Measurements from ENCODE around the gene CCDC24.

Gene CCDC24

DNA sequence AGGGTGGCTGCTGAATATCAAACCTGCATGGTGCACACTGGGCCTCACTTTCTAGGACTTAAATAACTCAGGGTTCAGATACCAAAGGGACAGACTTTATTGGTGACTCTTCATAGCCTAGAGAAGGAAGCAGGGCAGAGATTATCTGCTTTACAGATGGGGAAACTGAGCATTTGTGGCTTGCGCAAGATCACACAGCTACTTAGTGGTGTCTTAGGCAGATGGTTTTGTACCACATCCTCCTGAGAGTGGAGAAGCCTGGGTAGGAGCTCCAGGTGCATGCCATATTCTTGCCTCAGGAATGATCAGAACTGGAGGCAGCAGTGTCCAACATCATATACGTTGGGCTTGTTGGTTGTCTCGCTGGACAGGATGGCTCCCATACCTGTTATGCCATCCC is 28.4 kb upstream of the CCDC24 start:
- TF ChIP-seq, protein P1, sequence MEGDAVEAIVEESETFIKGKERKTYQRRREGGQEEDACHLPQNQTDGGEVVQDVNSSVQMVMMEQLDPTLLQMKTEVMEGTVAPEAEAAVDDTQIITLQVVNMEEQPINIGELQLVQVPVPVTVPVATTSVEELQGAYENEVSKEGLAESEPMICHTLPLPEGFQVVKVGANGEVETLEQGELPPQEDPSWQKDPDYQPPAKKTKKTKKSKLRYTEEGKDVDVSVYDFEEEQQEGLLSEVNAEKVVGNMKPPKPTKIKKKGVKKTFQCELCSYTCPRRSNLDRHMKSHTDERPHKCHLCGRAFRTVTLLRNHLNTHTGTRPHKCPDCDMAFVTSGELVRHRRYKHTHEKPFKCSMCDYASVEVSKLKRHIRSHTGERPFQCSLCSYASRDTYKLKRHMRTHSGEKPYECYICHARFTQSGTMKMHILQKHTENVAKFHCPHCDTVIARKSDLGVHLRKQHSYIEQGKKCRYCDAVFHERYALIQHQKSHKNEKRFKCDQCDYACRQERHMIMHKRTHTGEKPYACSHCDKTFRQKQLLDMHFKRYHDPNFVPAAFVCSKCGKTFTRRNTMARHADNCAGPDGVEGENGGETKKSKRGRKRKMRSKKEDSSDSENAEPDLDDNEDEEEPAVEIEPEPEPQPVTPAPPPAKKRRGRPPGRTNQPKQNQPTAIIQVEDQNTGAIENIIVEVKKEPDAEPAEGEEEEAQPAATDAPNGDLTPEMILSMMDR (conservative IDR thresholded peaks at IDR 0.05; ENCODE audit: low read depth, low read length), result no peak
- DNase-seq (ENCODE audit: low read depth), result no peak
- H3K4me3 ChIP-seq (ENCODE audit: low read length), result no peak overlapping the region

DNA sequence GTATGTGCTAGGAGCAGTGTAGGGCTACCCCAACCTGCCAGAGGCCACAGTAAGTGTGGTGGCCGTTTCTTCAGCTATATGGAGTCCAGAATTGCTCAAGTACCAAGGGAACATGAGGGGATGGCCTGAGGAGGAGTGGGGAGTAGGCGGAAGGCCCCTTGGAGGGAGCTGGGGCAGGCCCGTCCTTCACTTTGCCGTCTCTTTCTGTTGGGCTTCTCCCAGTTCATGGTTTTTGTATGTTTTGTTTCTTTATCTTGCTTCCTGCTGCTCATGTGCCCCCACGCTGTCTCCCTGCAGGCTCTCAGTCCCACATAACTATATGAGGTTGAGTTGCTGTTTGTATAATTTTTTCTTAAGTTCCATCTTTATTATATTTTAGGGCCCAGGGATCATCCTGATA is 27.5 kb upstream of the CCDC24 start:
- no peak overlapping the region for H3K4me3 ChIP-seq (ENCODE audit: low read length)
- no peak for DNase-seq (ENCODE audit: low read depth)
- TF ChIP-seq, protein P1 (conservative IDR thresholded peaks at IDR 0.05; ENCODE audit: low read depth, low read length), result no peak

DNA sequence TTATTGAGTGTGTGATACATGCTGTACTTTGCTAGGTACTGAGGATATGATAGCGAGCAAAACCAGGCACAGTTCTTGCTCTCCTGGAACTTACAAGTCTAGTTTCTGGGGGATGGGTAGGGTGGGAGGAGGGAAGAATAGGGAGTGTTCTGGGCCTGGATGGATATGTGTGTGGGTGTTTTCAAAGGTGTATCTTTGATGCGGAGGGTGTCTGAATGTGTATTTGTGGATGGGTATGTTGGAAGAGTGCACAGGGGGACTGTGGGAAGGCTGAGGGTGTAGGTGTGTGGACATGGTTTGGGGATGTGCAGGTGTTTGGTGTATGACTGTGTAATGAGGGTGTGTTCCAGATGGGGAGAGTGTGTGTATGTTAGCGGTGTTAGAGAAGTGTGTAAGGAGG is 26.1 kb upstream of the CCDC24 start:
- H3K4me3 ChIP-seq (ENCODE audit: low read length), result no peak overlapping the region
- no peak for DNase-seq (ENCODE audit: low read depth)
- TF ChIP-seq, protein P1 (conservative IDR thresholded peaks at IDR 0.05; ENCODE audit: low read depth, low read length), result no peak

DNA sequence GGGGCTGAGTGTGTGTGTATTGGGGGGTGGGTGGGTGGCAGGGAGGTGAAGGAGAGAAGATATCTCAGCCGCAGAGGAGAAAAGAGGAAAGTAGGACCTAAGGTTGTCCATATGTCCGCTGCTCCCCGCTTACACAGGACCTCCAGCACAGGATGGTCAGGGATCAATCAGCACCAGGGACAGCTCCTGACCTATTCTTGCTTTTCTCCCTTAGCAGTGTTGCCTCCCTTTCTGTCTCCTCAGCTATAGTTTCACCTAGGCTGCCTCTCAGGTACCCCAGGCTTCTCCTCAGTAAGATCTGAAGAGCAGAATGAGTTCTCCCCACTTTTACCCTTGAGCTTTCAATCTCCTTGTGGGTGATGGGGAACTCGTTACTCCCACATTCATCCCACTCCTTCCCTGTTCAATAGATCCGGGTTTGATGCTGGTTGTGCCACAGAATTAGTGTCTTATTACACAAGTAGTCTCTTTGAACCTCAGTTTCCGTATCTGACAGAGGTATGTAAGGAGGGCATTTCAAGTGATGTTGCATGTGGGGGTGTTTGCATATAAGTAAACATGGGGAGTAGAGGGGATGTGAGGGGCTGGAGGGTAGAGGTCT is 23.0 kb upstream of the CCDC24 start:
- no peak overlapping the region for H3K4me3 ChIP-seq (ENCODE audit: low read length)
- TF ChIP-seq, protein P1 (conservative IDR thresholded peaks at IDR 0.05; ENCODE audit: low read depth, low read length), result no peak
- DNase-seq (ENCODE audit: low read depth), result no peak

DNA sequence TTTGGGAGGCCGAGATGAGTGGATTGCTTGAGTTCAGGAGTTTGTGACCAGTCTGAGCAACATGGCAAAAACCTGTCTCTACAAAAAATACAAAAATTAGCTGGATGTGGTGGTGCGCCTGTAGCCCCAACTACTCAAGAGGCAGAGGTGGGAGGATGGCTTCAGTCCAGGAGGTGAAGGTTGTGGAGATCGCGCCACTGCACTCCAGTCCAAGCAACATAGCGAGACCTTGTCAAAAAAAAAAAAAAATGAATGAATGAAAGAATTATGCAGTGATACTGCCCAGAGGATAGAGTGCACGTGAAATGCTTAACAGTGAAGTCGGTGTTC is 22.0 kb upstream of the CCDC24 start:
- peak overlapping the region; percentile 98 for H3K4me3 ChIP-seq (ENCODE audit: low read length)
- TF ChIP-seq, protein P1 (conservative IDR thresholded peaks at IDR 0.05; ENCODE audit: low read depth, low read length), result no peak
- DNase-seq (ENCODE audit: low read depth), result no peak

DNA sequence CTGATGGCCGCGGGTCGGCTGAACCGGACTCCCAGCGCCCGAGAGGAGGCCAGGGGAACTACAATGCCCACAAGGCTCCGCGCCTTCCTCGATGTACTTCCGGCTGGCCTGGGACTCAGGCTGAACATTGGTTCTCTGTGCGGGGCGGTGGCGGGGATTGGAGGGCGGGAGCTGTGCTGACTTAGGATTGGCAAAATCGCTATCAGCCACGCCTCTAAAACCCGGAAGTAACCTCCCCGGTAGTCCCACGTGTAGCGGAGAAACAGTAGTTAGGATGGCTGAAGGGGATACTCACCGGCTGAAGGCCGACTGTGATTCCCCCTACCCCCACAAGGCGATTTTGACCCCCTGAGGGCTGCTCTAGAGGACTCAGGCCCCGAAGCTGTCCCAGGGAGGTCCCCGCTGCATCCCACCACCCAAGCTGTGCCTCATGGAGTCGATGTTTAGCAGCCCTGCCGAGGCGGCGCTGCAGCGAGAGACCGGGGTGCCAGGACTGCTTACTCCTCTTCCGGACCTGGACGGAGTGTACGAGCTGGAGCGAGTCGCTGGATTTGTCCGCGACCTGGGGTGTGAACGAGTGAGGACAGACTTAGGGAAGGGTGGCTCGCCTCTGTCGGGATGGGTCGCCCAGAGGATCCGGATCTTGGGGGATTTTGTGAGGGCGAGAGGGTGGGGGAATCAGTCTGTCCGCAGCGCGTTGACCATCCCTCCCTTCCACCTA is 21.5 kb upstream of the CCDC24 start, which contains the start of gene DPH2:
Gene DPH2 (plus strand): TSS at position 265 of the 721 bp plus-strand sequence. CDS start 166 bp downstream, at position 431.
- H3K4me3 ChIP-seq (ENCODE audit: low read length), result peak within 1 kb of the TSS; percentile 98
- peak; percentile 91 for DNase-seq (ENCODE audit: low read depth)
- TF ChIP-seq, protein P1 (conservative IDR thresholded peaks at IDR 0.05; ENCODE audit: low read depth, low read length), result peak; percentile 18

DNA sequence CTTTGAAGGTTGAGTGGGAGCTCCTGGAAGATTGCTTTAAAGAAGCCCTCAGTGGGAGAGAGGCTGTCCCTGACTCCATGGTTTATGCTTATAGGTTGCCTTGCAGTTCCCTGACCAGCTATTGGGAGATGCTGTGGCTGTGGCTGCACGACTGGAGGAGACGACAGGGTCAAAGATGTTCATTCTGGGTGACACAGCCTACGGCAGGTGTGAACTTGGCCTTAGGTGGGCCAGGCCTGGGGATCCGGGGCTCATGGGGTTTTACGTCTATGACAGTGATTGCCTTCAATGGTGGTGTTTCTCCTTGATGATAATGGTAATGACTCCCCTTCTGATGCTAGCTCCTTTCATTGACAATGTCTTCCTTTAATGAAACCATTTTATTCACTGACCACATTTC is 20.9 kb upstream of the CCDC24 start:
- peak overlapping the region; percentile 98 for H3K4me3 ChIP-seq (ENCODE audit: low read length)
- DNase-seq (ENCODE audit: low read depth), result no peak
- TF ChIP-seq, protein P1 (conservative IDR thresholded peaks at IDR 0.05; ENCODE audit: low read depth, low read length), result no peak

Data from retinal pigment epithelial cell (primary cell).